ENCODE measurements around the gene SENP1. TPM values are rescaled to one million over a fixed set of nuclear protein-coding genes. Genes with fewer than 3 reads are reported as not detected.

The SENP1 gene
- total and polyA plus RNA-seq, 2 donors (not counting 3 experiments of a cell fraction or from before 2014, with no cell fraction given), result 9.9 to 20.5 TPM

DNA sequence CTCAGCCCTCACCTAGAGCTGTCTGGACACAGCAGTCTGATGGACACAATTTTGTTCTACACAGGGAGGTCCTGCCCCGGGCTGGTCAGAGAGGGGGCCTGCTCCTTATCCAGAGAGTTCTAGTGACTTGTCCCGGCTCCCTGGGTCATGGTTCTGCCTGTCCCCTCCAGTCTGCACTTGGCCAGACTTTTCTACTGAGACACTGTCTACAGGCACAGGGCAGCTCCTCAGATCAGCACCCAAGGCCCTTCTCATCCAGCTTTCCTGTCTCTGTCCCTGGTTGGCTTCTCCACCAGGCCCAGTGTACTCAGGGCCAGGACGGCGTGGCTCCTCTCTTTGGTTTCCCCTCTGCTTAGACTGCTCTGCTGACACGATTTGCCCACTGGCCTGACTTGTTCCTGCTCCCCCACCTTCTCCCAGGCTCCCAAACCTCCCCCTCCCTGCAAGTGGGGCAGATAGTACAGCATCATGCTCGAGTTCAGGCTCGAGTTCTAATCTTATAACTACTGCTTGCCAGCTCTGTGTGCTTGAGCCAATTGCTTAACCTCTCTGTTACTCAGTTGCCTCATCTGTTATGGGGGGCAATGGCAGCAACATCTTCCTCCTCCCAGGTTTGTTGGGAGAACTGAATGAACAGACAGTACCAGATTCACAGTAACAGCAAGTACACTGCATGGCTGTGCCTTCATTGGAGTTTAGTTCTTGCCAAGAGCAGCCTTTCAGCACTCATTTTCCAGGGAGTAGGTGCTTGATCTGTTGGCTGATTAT, 79.6 kb downstream of the SENP1 start:
- FAIRE-seq (no peak), DNase-seq (ENCODE audit: low read depth, low spot score) (no peak)
- TF ChIP-seq FOS (IDR thresholded peaks at IDR 0.05; ENCODE audit: borderline replicate concordance, insufficient read depth, low read length) (no peak), POLR2A (IDR thresholded peaks at IDR 0.05; ENCODE audit: low read depth, low read length) (no peak), EZH2 (IDR thresholded peaks at IDR 0.05; ENCODE audit: borderline replicate concordance, low read depth, low read length, severe bottlenecking) (no peak), POLR2AphosphoS5 (IDR thresholded peaks at IDR 0.05; ENCODE audit: insufficient read depth, low read depth, low read length) (no peak), JUN (IDR thresholded peaks at IDR 0.05; ENCODE audit: borderline replicate concordance, insufficient read depth, insufficient read length, low read depth) (no peak), GATA2 (IDR thresholded peaks at IDR 0.05; ENCODE audit: insufficient read depth, insufficient read length, low read depth, low read length) (no peak), MYC (IDR thresholded peaks at IDR 0.05; ENCODE audit: low read depth, low read length) (no peak)
- TF ChIP-seq, protein P1, sequence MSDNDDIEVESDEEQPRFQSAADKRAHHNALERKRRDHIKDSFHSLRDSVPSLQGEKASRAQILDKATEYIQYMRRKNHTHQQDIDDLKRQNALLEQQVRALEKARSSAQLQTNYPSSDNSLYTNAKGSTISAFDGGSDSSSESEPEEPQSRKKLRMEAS (IDR thresholded peaks at IDR 0.05; ENCODE audit: insufficient read depth, insufficient read length), result no peak
- TF ChIP-seq, protein P2, sequence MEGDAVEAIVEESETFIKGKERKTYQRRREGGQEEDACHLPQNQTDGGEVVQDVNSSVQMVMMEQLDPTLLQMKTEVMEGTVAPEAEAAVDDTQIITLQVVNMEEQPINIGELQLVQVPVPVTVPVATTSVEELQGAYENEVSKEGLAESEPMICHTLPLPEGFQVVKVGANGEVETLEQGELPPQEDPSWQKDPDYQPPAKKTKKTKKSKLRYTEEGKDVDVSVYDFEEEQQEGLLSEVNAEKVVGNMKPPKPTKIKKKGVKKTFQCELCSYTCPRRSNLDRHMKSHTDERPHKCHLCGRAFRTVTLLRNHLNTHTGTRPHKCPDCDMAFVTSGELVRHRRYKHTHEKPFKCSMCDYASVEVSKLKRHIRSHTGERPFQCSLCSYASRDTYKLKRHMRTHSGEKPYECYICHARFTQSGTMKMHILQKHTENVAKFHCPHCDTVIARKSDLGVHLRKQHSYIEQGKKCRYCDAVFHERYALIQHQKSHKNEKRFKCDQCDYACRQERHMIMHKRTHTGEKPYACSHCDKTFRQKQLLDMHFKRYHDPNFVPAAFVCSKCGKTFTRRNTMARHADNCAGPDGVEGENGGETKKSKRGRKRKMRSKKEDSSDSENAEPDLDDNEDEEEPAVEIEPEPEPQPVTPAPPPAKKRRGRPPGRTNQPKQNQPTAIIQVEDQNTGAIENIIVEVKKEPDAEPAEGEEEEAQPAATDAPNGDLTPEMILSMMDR (IDR thresholded peaks at IDR 0.05; ENCODE audit: extremely low read depth in 1 of 2, insufficient read depth in 1 of 2, low read depth in 1 of 2, low read length in 2 of 2), result no peak
- Histone ChIP-seq H2AFZ (ENCODE audit: low read depth, low read length) (no peak overlapping the region), H3K36me3 (ENCODE audit: control insufficient read depth in 2 of 2, extremely low read depth in 1 of 2, insufficient read depth in 2 of 2, low read length in 2 of 2) (no peaks in the 10 kb centered on the region), H3K9me1 (replicated peaks; ENCODE audit: control insufficient read depth, extremely low read depth, insufficient read depth, low read length) (no peaks in the 10 kb centered on the region), H3K4me2 (ENCODE audit: insufficient read depth, low read length) (no peak overlapping the region), H3K4me1 (ENCODE audit: control insufficient read depth, extremely low read depth, insufficient read depth, low read length) (no peaks in the 10 kb centered on the region), H3K27me3 (ENCODE audit: control insufficient read depth in 2 of 2, insufficient read depth in 2 of 2, low read length in 2 of 2) (peaks cover 7 to 26% of the 10 kb centered on the region in 2 experiments), H3K79me2 (ENCODE audit: control insufficient read depth, insufficient read depth, low read length) (no peaks in the 10 kb centered on the region), H3K9me3 (replicated peaks; ENCODE audit: control insufficient read depth, insufficient read depth, low read length) (no peaks in the 10 kb centered on the region), H4K20me1 (replicated peaks; ENCODE audit: control insufficient read depth, extremely low read depth, insufficient read depth, low read length) (no peaks in the 10 kb centered on the region), H3K9ac (replicated peaks; ENCODE audit: extremely low read depth, insufficient read depth, low read length) (no peak overlapping the region), H3K27ac (ENCODE audit: insufficient read depth, low read depth, low read length) (no peak overlapping the region), H3K4me3 (replicated peaks in 1 of 3; ENCODE audit: insufficient read depth in 1 of 3, low read depth in 1 of 3, low read length in 3 of 3) (no peak overlapping the region)
- no TSS peak for BruUV-seq (replicated peaks)
- intact Hi-C loops (cut with micrococcal nuclease) (no loop called here), dilution Hi-C loops (cut with MboI; ENCODE audit: extremely low pct_ligation_motif_present, low sequenced_read_pairs) (no loop called here)
- POLR2A ChIA-PET, result no interaction called here
- CTCF ChIA-PET, result no interaction called here
